ENCODE results near the gene ATP1A4.

ATP1A4 gene

DNA sequence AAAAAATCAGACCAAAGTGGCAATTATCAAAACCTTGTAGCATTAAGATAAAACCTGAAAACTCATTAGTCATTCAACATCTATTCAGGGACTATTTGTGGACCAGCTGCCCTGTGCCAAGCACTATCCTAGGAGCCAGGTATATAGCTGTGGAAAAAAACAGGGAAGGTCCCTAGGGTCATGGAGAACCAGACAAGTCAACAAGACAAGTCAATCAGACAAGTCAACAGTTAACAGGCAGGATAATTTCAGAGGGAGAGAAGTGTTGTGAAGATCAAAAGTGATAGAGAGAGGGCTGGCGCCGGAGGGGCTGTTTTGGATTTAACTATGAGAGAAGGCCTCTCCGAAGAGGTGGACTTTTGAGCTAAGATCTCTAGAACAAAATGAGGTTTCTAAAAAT, 3.3 kb upstream of the ATP1A4 start:
- no peak for DNase-seq

DNA sequence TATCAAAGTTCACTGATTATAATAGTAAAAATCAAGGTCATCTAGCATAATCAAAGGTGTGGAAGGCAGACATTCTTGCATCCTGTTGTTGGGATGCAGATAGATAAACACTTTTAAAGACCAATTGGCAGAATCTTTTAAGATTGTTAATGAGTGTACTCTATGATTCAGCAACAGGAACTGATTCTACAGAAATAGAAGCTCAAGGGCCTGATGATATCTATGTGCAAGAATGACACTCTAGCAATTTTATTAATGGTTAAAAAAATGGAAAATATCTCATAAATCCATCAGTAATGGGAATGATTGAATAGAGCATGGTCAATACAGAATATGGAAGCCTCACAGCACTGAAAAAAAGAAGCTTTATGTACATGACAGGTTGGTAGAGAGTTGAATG, 2.2 kb upstream of the ATP1A4 start:
- DNase-seq: no peak

DNA sequence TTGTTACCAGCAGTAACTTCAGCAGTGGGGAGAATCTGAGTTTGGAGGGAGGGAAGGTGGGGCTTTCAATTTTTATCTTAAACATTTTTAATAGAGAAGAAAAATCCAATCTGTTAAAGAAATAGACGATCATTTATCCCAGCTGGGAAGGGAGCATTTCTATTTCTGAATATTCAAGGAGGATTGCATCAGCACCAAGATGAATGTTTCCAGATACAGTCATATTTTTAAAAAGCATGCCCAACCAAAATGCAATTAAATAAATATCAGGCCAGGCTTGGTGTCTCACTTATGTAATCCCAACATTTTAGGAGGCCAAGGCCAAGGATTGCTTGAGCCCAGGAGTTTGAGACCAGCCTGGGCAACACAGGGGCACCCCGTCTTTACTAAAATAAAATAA, 1.7 kb upstream of the ATP1A4 start:
- peak; percentile 54 for DNase-seq

DNA sequence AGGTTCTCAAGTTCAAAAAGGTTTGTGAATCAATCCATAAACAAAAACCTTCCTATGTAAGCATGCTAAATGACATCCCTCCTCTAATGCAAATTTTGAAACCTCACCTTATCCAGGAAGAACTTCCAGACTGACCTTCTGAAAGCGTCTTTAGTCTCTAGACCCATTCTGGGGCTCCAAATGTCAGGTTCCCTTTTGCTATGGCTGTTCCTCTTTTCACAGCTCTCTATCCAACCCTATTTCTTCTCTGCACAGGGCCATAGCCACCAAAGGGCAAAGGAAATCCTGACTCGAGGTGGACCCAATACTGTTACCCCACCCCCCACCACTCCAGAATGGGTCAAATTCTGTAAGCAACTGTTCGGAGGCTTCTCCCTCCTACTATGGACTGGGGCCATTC, 3.4 kb downstream of the ATP1A4 start:
- DNase-seq: no peak

GRCh38 chr1:160156361-160156760, 5.0 kb downstream of the ATP1A4 start:
- DNase-seq: no peak

DNA sequence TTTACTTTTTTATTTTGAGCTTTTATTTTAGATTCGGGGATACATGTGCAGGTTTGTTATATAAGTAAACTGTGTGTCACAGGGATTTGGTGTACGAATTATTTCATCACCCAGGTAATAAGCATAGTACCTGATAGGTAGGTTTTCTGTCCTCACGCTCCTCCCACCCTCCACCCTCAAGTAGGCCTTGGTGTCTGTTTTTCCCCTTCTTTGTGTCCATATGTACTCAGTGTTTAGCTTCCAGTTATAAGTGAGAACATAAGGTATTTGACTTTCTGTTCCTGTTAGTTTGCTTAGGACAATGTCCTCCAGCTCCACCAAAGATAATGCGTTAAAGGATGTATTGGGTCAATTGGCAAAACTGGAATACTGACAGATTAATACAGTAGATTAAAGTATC, 5.8 kb downstream of the ATP1A4 start:
- no peak for DNase-seq

DNA sequence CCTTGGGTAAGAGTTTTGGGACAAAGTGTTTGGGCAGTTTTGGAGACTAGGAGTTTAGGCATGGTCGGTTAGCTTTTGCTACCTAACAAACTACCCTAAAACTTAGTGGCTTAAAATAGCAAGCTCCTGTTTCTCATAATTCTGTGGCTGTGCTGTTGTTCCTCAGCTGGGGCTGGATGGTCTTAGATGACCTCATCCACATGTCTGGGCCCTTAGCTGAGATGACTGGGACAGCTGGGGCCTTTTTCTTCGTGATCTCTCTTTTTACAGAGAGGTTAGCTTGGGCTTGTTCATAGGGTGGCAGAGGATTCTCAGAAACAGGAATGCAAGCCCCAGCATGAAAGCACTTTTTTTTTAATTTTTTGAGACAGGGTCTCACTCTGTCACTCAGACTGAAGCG, 6.6 kb downstream of the ATP1A4 start:
- DNase-seq: no peak

DNA sequence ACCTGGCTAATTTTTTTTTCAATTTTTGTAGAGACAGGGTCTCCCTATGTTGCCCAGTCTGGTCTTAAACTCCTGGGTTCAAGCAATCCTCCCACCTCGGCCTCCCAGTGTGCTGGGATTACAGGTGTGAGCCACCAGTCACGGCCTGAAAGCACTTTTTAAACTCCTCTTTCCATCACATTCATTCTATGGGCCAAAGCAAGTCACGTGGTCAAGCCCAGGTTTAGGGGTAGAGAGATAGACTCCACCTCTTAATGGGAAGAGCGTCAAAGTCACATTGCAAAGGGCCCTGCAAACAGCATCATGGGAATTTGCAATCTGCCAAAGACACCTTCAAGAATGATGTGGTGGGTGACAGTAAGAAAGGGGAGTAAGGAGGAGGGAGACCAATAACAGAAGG, 7.1 kb downstream of the ATP1A4 start:
- DNase-seq: no peak

DNA sequence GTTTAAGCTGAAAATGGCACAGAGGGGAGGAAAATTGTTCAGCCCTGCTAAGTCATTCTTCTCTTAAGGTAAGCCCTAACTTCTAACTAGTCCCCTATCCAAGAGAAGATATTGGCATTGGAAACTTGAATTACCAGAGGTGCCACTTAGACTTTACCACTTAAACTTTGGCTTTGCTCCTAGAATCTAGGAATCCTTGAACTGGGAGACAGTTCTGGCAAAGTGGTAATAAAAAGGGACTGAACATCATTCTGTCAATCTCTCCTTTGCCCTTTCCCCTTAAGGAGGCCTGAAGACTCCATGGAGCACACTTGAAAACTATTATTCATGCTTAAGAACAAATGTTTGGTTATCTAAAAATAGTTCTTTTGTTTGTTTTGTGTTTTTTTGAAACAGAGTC, 8.4 kb downstream of the ATP1A4 start:
- DNase-seq: no peak

DNA sequence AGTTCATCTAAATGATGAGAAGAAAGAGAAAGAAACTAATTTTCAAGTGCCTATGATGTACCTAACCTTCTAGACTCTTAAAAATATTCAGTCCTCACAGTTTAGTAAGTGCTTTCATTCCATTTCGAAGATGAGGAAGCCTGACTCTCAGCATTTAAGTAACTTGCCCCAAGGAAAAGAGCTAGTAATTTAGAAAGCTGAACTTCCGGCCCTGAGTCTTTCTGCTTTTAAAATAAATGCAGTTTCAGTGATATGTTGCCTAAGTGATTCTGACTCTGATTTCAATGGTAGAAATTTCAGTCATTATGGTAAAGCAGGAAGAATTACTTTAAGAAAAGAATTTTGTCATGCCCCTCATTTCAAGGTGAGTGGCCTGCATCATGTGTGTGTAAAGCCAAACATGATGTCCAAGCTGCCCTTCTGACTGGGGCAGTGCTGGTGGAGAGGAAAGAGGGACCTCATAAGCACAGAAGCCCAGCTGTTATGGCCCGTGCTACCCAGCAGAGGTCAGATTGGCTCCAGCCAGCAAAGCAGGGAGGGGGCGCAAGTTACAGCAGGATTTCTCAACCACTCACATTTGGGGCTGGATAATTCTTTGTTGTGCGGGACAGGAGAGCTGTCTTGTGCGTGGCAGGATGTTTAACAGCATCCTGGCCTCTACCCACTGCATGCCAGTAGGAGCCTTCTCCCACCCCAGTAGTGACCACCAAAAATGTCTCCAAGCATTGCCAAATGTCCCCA, 10.7 kb downstream of the ATP1A4 start:
- peak; percentile 19 for DNase-seq

DNA sequence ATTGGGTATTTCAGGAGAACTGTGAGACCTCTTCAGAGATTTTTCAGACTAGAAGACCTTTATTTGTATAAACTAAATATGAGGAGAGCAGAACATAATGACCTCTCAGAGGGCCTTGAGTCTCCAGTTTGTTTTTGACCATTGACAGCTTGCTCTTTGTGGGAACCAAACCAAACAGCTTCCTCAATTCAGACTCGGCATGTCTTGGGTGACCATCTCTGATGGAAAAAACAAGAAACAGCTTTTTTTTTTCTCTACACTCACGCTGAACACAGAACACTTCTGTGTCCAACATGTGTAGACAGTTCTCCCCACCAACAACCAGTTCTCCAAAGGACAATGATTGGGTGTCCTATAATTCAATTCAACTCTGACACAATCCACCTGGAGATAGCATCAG, 11.5 kb downstream of the ATP1A4 start:
- DNase-seq: no peak

GRCh38 chr1:160163615-160164014, 12.2 kb downstream of the ATP1A4 start:
- no peak for DNase-seq

DNA sequence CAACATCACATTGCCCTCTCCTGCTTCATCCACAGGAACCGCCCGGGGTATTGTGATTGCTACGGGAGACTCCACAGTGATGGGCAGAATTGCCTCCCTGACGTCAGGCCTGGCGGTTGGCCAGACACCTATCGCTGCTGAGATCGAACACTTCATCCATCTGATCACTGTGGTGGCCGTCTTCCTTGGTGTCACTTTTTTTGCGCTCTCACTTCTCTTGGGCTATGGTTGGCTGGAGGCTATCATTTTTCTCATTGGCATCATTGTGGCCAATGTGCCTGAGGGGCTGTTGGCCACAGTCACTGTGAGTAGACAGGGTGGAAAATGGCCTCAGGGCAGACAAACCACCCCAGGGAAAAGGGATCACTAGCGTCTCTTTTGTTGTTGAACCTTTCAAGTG, 12.7 kb downstream of the ATP1A4 start:
- DNase-seq: no peak

- DNase-seq: no peak
Measured at GRCh38 chr1:160166166-160166868, 14.9 kb downstream of the ATP1A4 start.

DNA sequence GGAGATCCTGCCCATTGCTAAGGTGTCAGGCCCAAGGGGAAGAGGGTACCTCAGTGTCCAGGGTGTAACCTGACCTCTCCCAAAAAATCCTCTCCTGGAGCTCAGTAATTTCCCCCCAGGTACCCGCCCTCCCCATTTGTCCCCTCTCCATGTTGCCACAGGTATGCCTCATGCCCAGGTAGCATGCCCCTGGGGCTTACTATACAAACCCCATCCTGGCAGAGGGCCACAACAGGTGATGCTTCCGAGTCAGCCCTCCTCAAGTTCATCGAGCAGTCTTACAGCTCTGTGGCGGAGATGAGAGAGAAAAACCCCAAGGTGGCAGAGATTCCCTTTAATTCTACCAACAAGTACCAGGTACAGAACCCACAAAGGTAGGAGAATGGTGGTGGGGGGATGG, 15.7 kb downstream of the ATP1A4 start:
- DNase-seq: no peak

DNA sequence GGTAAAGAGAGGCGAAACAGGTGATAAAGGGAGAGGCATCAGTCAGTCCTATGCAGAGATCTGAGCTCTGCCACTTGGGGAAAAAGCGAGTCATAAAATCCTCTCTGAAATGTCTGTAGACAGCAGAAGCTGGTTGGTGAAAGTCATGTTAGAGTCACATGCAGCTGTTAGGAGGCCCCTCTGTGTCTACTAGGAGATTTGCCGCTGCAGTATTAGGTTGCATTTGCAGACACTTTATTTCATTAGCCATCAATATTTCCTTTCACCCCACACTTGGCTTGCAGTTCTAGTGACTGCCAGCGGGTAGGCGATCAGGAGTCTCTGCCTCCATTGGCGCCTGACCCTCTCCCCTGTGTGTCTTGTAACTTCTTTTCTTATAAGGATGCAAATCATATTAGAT, 16.2 kb downstream of the ATP1A4 start:
- no peak for DNase-seq

DNA sequence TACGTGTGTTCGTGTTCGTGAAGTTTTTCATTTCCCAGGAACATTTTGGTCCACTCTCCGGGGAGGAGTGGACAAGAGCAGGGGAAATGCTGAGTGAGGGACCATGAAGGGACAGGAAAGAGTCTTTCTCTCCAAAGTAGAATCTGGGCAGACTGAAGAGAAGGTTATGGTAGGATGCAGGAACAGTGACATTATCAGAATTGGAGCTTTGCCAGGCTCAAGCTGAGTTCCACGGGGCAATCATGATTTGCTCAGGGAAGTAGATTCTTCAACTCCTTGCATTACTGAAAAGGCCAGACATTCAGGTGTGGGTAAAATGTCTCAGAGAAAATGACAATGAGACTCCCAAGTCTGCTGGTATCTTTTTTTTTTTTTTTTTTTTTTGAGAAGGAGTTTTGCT, 16.6 kb downstream of the ATP1A4 start:
- DNase-seq: no peak

- no peak for DNase-seq
Measured at GRCh38 chr1:160168609-160169369, 17.4 kb downstream of the ATP1A4 start.

DNA sequence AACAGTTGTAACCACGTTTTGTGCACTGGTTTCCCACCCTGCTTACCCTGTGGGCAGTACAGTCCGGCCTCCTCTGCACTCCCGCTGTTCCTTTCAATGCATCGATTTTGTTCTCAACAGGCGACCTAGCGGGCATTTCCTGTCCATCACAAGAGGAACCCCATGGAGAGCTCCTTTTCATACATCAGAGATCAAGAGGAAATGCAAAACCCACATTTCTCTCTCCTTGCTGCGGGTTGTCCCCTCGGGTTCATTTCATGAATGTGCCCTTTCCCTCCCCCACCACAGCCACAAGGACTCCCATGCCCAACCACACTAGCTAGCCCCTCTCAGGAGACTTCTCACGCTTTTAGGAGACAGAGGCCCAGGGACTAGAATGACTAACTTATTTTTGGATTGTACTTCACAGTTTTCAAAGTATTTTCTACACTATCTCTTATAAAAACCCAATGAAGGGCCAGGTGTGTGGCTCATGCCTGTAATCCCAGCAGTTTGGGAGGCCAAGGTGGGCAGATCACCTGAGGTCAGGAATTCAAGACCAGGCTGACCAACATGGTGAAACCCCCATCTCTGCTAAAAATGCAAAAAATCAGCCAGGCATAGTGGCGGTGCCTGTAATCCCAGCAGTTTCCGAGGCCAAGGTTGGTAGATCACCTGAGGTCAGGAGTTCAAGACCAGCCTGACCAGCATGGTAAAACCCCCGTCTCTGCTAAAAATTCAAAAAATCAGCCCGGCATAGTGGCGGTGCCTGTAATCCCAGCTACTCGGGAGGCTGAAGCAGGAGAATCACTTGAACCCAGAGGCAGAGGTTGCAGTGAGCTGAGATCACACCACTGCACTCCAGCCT, 18.4 kb downstream of the ATP1A4 start:
- DNase-seq: no peak

- DNase-seq: peak; percentile 48
Measured at GRCh38 chr1:160171354-160171753, 20.0 kb downstream of the ATP1A4 start.

GRCh38 chr1:160171980-160172379, 20.6 kb downstream of the ATP1A4 start:
- no peak for DNase-seq

GRCh38 chr1:160177231-160177630, 25.8 kb downstream of the ATP1A4 start:
- DNase-seq: no peak

DNA sequence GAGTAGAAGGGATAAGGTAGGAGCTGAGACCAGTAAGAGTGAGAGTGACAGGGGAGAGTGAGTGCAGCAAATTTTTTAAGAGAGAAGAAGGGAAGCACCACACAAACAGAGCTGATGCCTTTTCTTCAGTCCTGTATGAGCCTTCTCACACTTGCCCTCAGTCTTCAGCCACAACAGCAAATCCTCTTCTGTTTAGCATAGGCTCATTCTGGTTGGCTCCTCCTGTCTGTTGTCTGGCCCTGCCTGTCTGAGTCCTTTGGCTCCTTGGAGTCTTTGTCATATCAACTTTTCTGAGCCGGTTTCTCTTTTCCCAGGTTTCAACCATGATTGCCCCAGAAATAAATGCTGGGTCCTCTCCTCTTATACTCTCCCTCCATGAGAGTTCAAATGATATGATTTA, 26.3 kb downstream of the ATP1A4 start:
- no peak for DNase-seq

Measured in NCI-H226 (cell line).